ENCODE data around the gene OLFM2. TPM values are rescaled to one million over a fixed set of nuclear protein-coding genes. Genes with fewer than 3 reads are reported as not detected.

Gene OLFM2
- total and polyA plus RNA-seq, 8 donors, result 2.4 to 27.4 (median 8.7) TPM

- TF ChIP-seq CTCF (IDR thresholded peaks at IDR 0.05), result no peak
- Histone ChIP-seq H3K27me3 (no peaks in the 10 kb centered on the region), H3K9me3 (no peaks in the 10 kb centered on the region), H3K27ac (no peak overlapping the region), H3K4me1 (no peaks in the 10 kb centered on the region), H3K36me3 (no peaks in the 10 kb centered on the region), H3K4me3 (no peak overlapping the region)
- FAIRE-seq (no peak), DNase-seq (no peak), ATAC-seq (no peak)
- intact Hi-C loops (cut with DNase I), result no loop called here
- 59 to 62% methylated on average over 6 of the region's 6 CpGs for WGBS, 2 donors
Measured at GRCh38 chr19:9911524-9912185, 24.7 kb downstream of the OLFM2 start.

GRCh38 chr19:9910625-9911024, 25.7 kb downstream of the OLFM2 start:
- TF ChIP-seq CTCF (IDR thresholded peaks at IDR 0.05), result no peak
- FAIRE-seq (no peak), DNase-seq (no peak), ATAC-seq (no peak)
- Histone ChIP-seq H3K4me1 (no peaks in the 10 kb centered on the region), H3K27me3 (no peaks in the 10 kb centered on the region), H3K4me3 (no peak overlapping the region), H3K9me3 (no peaks in the 10 kb centered on the region), H3K36me3 (no peaks in the 10 kb centered on the region), H3K27ac (no peak overlapping the region)
- 85 to 96% methylated on average over 1 of the region's 1 CpG for WGBS, 2 donors
- intact Hi-C loops (cut with DNase I), result no loop called here

- Histone ChIP-seq H3K4me3 (no peak overlapping the region), H3K27me3 (no peaks in the 10 kb centered on the region), H3K4me1 (no peaks in the 10 kb centered on the region), H3K36me3 (no peaks in the 10 kb centered on the region), H3K9me3 (no peaks in the 10 kb centered on the region), H3K27ac (no peak overlapping the region)
- DNase-seq (no peak), FAIRE-seq (no peak), ATAC-seq (no peak)
- intact Hi-C loops (cut with DNase I), result no loop called here
- no peak for TF ChIP-seq CTCF (IDR thresholded peaks at IDR 0.05)
- 81 to 83% methylated on average over 10 of the region's 10 CpGs for WGBS, 2 donors
Measured at GRCh38 chr19:9909251-9909650, 27.1 kb downstream of the OLFM2 start.

- no peak for FAIRE-seq
Measured at GRCh38 chr19:9906475-9907087, 29.7 kb downstream of the OLFM2 start.

More at GRCh38 chr19:9906475-9907087, 29.7 kb downstream of the OLFM2 start:
- no peaks in the 10 kb centered on the region for H3K27me3 ChIP-seq
- H3K4me3 ChIP-seq, result no peak overlapping the region
- no peaks in the 10 kb centered on the region for H3K4me1 ChIP-seq
- H3K27ac ChIP-seq, result no peak overlapping the region
- ATAC-seq, result no peak
- TF ChIP-seq CTCF (IDR thresholded peaks at IDR 0.05), result no peak
- no peaks in the 10 kb centered on the region for H3K9me3 ChIP-seq
- 66 to 77% methylated on average over 14 to 16 of the region's 16 CpGs for WGBS, 2 donors
- intact Hi-C loops (cut with DNase I), result no loop called here
- no peaks in the 10 kb centered on the region for H3K36me3 ChIP-seq
- DNase-seq, result no peak

Measured in pancreas (tissue), 10 donors.